Stimulated activated CD4-positive, alpha-beta T cell treated with anti-CD3 and anti-CD28 coated beads, Interleukin-1b, Interleukin-23, amount 100 ng/mL, for 24 hours (primary cell): Measurements from ENCODE around the gene MGAT2.
"Not testable (repeated sequence)": the region's sequence is repeated elsewhere in the genome, so short reads cannot be mapped to it uniquely, and the experiment has no call there.

Experiments used
- DNase-seq, 4 experiments: peaks; one replicate each; pipeline ENCODE4 v3.0.0-alpha.2; 2020; ENCODE audit warnings: low read depth in 4 of 4, low spot score in 1 of 4

Gene MGAT2

GRCh38 chr14:49620182-49621113, at the start of gene MGAT2, which contains the start of gene RPL36AL:
MGAT2 (plus strand) TSS chr14:49620799; CDS start chr14:49621269, 470 bp downstream.
RPL36AL (minus strand) TSS chr14:49620626; CDS start chr14:49619104, 1,522 bp downstream.
- DNase-seq = peak; percentile 79 to 93 (median 86)

GRCh38 chr14:49574038-49574437, 46.6 kb upstream of the MGAT2 start:
- DNase-seq = no peak

GRCh38 chr14:49578141-49578540, 42.5 kb upstream of the MGAT2 start:
- no peak for DNase-seq

- no peak for DNase-seq
Measured at GRCh38 chr14:49579841-49580240, 40.8 kb upstream of the MGAT2 start.

GRCh38 chr14:49581209-49582112, 39.1 kb upstream of the MGAT2 start:
- no peak for DNase-seq

GRCh38 chr14:49582113-49582977, 38.3 kb upstream of the MGAT2 start:
- DNase-seq = no peak

GRCh38 chr14:49583629-49584028, 37.0 kb upstream of the MGAT2 start:
- DNase-seq = no peak

GRCh38 chr14:49584058-49584457, 36.5 kb upstream of the MGAT2 start:
- no peak for DNase-seq

- not testable (repeated sequence) for DNase-seq
Measured at GRCh38 chr14:49584981-49585640, 35.5 kb upstream of the MGAT2 start.

GRCh38 chr14:49585803-49586672, 34.6 kb upstream of the MGAT2 start, which contains the start of gene RPS29:
RPS29 (minus strand) TSS chr14:49586380; CDS start chr14:49586346, 34 bp downstream.
- DNase-seq = peak; percentile 93 to 98 (median 96)

- peak in 1 of 4 experiments; percentile 48 for DNase-seq
Measured at GRCh38 chr14:49586673-49587460, 33.7 kb upstream of the MGAT2 start.

- DNase-seq = no peak
Measured at GRCh38 chr14:49589387-49589786, 31.2 kb upstream of the MGAT2 start.

GRCh38 chr14:49593016-49593415, 27.6 kb upstream of the MGAT2 start:
- DNase-seq = no peak

- DNase-seq = no peak
Measured at GRCh38 chr14:49594347-49595091, 26.1 kb upstream of the MGAT2 start.

GRCh38 chr14:49598189-49598484, 22.5 kb upstream of the MGAT2 start:
- DNase-seq = no peak

- DNase-seq = peak; percentile 70 to 80 (median 74)
Measured at GRCh38 chr14:49598485-49599300, 21.9 kb upstream of the MGAT2 start, which contains the start of gene LRR1. LRR1 (plus strand) TSS chr14:49598940; CDS start chr14:49599021, 81 bp downstream.

GRCh38 chr14:49607583-49607982, 13.0 kb upstream of the MGAT2 start:
- no peak for DNase-seq
